GM19239 (cell line): ENCODE measurements around the gene RAB20.
"Not testable (repeated sequence)": the region's sequence is repeated elsewhere in the genome, so short reads cannot be mapped to it uniquely, and the experiment has no call there.

Experiments used
- DNase-seq: peaks from one replicate; pipeline ENCODE4 v3.0.0; 2011; ENCODE audit warnings: low spot score; ENCODE audit not compliant: insufficient read length
- FAIRE-seq: peaks from 2 replicates; lab custom pipeline; 2011; peaks lifted over from hg19 to GRCh38; lab: Jason Lieb, UNC

Gene RAB20, protein sequence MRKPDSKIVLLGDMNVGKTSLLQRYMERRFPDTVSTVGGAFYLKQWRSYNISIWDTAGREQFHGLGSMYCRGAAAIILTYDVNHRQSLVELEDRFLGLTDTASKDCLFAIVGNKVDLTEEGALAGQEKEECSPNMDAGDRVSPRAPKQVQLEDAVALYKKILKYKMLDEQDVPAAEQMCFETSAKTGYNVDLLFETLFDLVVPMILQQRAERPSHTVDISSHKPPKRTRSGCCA

DNA sequence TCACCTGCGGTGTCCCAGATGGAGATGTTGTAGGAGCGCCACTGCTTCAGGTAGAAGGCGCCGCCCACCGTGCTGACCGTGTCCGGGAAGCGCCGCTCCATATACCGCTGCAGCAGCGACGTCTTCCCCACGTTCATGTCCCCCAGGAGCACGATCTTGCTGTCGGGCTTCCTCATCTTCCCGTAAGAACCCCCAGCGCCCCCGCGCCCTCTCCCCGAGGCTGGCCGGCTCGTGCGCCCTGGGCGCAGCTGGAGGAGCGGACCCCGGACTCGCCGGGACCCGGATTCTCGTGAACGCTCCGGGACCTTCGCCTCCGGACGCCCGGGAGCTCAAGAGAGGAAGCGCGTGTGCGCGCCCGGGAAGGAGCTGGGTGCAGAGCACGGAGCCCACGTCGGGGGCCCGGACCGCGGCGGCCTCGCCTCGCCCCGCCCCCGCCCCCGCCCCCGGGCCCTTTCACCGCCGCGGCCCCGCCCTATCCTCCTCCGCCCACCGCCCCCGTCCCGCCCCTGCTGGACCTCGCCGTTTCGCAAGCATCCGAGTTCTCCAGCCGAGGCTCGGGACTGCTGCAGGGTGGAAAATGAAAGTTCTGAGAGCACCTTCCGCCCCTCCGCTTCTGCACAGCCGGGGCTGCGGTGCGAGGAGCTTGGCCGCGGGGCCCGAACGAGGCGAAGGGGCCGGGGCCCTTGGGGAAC is at the start of gene RAB20:
Gene RAB20, minus strand, starts transcription at position 379 of the 692 bp plus-strand sequence. Its CDS starts 203 bp downstream, at position 176.
- FAIRE-seq: peak; percentile 83
- DNase-seq: peak; percentile 84

DNA sequence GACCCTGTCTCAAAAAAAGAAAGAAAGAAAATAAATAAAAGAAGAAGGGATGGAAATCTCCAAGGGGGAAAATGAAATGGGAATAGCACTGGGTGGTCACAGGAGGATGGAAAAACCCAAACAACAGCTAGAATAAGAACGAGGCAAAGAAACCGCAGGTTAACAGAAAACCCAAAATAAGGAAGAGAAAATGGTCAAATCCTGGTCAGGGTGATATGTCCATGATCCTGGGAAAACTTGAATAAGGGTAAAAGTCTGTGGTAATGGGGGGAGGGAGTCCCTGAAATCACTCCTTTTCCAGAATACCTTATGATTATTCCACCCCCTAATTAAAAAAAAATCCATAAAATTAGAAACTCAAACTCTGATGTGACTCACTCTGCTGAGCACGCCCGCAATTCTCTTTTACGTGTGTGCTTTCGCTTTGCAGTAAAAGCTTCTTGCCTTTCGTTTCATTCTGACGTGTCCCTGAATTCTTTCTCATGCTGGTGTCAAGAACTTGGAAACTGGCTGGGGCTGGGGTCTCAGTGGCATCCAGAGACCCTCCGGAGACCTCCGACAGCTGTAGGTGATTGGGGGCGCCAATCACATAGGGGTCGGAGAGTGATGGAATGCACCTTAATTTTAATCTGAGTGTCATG is 49.6 kb upstream of the RAB20 start:
- peak; percentile 94 for FAIRE-seq
- peak; percentile 56 for DNase-seq

DNA sequence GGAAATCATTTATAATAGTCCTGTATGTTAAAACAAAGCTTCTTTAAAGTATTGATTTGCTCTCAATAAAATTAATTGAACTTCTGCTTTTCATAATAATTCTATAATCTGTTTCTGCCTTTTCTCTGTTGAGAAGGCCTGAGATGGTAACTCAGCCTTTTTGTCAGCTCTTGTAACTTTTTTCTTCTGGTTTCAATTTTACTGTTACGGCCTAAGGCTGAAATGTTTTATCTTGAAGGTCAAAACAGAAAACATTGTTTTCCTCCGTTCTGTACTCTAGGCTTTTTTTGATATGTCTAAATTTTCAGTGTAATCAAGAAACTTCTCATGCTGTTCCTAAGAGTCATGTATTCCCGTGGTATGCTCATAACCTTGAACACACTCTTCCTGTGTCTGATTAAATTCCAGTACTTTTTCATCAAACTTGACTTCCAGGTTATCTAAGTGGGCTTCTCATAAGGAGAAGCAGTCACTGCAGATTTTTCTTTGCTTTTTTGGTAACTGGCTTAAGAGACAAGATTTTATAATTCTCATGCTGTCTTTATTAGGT is 46.2 kb upstream of the RAB20 start:
- FAIRE-seq: peak; percentile 66
- no peak for DNase-seq

DNA sequence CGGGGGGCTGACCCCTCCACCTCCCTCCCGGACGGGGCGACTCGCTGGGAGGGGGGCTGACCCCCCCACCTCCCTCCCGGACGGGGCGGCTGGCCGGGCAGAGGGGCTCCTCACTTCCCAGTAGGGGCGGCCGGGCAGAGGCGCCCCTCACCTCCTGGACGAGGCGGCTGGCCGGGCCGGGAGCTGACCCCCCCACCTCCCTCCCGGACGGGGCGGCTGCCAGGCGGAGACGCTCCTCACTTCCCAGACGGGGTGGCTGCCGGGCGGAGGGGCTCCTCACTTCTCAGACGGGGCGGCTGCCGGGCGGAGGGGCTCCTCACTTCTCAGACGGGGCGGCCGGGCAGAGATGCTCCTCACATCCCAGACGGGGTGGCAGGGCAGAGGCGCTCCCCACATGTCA is 44.8 kb upstream of the RAB20 start:
- DNase-seq, FAIRE-seq: not testable (repeated sequence)

DNA sequence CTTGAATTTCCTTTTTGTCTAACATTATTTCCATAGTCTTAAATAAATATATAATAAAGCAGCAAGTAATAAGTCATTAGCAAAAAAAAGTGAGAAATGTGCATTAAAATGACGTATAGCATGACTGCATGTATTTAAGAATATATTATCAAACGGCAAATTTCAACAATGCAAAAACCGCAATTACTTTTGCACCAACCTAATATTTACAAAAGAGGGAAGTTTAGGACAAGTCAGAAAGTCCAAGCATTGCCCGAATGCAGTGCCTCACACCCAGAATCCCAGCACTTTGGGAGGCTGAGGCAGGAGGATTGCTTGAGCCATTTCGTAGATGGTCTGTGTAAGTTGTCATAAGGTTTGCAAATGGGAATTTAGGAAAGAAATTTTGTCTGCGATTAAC is 43.6 kb upstream of the RAB20 start:
- FAIRE-seq: no peak
- DNase-seq: no peak

DNA sequence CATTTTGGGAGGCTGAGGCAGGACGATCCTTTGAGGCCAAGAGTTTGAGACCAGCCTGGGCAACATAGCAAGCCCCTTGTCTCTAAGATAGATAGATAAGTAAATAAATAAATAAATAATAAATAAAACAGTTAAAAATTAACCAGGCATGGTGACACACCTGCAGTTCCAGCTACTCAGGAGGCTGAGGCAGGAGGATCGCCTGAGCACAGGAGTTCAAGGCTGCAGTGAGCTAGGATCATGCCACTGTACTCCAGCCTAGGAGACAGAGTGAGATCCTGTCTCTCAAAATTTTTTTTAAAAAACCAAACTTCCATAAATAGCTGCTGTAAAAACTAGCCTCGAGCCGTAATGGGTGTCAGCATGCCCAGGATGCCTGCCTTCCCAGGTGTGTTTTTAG is 39.5 kb upstream of the RAB20 start:
- no peak for FAIRE-seq
- DNase-seq: no peak

DNA sequence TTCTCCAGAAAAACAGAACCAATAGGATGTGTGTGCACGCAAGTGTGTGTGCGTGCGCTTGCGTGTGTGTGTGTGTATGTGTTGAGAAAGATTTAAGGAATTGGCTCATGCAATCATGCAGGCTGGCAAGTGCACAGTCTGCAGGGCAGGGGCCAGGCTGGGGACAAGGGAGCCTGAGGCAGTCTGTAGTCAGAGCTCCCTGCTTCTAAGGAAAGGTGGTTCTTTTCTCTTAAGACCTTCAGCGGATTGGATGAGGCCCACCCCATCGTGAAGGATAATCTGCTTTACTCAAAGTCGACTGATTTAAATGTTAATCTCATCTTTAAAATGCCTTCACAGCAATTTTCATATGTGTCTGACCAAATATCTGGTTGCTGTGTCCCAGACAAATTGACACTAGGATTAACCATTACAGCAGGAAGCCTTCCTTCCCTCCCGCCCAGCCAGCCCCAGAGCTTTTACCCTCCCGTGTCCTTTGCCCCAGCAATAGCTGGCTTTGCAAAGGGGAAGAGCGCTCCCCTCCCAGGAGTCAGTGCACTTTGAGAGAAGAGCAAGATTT is 38.8 kb upstream of the RAB20 start:
- FAIRE-seq: no peak
- DNase-seq: no peak

DNA sequence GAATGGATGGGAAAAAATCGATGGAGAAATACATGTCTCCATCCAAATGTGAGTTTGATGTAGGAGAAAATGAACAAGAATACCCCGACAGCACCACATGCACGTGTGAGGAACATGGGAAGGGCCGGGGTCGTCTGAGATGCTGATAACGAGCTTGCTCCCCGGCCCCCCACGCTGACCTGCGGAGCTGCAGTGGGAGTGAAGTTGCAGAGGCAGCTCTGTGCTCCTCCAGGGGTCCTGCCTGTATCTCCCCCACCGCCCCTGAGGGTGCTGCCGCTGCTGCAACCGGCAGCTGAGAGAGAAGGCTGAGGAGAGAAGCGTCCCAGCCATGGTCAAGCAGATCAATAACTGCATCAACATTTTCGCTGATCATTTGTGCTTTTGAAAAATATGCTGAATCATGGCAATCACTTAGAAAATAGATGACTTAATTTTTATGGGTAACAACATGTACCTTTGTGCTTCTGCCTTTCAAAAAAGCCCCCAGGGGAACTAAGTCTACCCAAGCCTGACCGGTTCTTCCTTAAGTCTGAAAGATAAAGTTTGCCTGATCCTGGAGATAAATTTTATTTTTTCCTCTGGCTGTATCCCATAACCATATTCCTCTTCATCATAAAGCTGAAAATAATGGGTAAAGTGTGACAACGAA is 35.6 kb upstream of the RAB20 start:
- DNase-seq (no peak), FAIRE-seq (no peak)

DNA sequence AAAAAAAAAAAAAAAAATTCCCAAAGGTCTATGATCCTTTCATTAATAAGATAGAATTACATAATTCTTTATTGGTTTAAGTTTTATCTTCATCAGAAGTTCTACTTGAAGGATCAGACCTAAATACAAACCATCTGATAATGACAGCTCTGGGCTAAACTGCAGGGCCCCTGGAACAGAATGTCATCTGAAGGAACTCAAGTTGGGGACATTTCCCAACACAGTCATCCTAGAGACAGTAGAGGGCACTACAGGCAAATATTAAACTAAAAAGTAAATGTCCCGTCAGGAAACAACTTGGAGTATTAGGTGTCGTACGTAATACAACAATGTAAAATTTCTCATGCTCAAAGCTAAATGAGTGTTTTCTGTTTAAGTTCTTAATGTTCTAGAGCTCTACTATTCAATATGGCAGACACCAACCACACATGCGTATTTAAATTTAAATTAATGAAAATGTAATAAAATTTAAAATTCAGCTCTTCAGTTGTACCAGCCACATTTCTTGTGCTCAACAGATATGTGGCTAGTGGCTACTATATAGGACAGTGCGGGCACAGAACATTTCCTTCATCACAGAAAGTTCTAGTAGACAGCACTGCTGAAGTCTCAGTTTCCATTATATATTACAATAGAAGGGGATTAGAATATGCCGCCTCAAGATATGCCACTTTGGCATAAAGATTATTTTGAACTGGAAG is 32.1 kb upstream of the RAB20 start:
- peak; percentile 98 for FAIRE-seq

DNA sequence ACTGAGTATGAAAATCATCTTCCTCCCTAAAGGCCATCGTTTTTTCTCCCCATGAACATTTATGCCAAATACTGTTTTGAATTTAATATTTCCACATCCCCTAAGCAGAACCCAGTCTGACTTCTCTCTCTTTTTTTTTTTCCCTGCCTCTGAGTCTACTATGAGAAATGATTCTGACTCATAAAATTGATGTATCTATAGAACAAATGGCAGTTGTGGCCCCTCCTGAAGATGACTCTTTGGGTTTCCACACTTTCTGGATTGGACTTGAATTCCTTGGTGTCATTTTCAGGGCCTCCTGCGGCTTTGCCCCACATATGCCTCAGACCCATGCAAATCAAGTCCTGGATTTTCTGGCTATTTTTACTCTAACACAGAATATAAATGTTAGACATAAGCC is 31.1 kb upstream of the RAB20 start:
- DNase-seq (no peak), FAIRE-seq (no peak)

More for the DNA sequence above, 32.1 kb upstream of the RAB20 start:
- DNase-seq: peak; percentile 63

DNA sequence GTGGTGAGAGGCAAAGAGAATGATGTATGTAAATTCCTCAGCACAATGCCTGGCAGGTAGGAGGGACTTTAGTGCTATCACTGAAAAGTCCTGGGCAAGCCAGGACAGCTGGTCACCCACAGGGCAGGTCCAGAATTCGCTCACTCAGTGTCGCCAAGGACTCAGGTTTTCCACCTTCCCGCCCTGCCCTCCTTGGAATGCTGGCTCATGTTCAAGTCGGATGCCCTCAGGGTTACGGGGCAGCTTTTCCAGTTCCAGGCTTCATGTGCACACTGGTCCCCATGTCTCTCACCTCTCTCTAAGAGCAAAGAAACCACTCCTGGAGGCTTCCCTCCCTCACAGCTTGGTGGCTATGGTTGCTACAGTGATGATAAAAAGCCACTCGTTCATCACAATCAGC is 29.1 kb upstream of the RAB20 start:
- FAIRE-seq (no peak), DNase-seq (no peak)

DNA sequence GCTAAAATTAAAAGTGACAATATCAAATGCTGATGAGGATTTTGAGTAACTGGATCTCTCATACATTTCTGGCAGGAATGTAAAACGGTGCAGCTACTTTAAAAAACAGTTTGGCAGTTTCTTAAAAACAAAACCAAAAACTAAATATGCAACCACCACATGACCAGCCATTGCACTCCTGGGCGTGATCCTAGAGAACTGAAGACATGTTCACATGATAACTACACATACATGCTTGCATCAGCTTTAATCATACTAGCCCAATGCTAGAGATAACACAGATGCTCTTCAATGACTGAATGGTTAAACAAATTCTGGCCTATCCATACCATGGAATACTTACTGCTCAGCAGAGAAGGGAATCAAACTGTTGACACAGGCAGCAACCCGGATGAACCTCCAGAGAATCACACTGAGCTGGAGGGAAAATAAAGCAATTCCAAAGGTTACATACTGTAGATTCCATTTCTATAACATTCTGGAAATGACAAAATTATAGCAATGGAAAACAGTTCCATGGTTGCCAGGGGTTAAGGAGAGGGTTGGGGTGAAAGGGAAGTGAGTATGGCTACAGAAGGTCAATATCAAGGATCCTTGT is 28.4 kb upstream of the RAB20 start:
- DNase-seq (no peak), FAIRE-seq (no peak)

DNA sequence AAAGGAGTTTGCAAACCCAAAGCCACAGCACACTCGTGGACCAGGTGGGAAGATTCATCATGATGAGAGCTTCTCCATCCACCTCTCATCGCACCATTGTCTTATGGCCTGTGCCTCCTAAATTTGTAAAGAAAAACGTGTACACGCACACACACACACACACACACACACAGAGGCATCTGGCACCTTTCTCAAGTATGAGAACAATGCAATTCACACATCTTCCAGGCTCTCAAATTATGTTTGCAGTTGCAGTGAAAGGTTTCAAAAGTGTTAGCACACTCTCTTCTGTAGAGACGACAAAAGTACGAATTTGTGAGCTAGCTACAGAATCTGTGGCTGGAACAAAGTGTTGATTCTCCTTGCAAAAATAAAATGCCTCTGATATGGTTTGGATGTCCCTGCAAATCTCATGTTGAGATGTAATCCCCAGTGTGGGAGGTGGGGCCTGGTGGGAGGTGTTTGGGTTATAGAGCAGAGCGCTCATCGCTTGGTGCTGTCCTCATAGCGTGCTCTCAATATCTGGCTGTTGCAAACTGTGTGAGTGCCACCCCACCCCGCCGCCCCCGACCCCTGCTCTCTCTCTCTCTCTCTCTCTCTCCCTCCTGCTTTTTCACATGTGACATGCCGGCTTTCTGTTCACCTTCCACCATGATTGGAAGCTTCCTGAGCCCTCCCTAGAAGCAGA is 21.8 kb upstream of the RAB20 start:
- FAIRE-seq (no peak), DNase-seq (no peak)

DNA sequence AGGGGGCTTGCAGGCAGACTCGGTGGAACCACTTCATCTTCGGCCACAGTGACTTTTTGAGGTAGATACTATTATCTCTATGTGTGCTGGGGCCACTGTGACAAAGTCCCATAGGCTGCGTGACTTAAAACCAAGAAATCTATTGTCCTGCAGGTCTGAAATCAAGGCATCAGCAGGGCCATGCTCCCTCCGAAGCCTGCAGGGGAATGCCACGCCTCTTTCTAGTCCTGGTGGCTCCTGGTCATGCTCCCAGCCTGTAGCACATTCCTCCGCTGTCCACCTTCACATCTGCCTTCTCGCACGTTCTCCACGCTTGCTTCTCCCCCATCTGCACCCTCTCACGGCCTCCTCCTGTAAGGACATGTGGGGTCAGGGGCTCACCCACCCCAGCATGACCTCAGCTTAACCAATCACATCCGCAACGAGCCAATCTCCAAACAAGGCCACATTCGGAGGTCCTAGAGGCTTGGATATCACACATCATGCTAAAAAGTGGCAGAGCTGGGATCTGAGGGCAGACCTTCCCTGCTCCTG is 21.0 kb upstream of the RAB20 start:
- DNase-seq (no peak), FAIRE-seq (no peak)

DNA sequence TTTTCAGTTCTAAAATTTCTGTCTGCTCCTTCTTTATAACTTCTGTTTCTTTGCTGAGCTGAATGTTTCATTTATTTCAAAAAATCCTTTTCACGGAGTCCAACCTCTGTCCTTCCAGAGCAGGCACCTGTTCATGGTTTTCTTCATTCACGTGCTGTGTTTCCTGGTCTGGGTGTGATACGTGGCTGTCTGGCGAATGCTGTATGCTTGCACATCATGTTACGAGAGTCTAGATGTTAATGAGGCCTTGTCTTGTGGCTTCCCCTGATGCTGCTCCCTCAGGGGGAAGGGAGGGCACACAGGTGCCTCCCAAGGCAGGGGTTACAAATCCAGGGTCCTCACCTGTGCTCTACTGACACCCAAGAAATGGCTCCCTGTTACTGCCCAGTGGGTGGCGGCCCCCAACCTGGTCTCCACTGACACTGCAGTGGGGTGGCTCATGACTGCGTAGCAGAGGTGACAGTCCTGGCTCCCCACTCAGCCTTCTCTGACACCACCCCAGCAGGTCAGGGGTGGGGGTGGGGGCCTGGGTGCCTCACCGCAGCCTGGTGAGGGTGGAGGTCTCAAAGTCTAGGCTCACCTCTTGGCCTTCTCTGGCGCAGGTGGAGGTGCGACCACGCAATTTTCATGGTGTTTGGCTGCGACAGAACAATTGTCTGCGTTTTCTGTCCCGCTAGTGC is 20.1 kb upstream of the RAB20 start:
- DNase-seq: no peak
- no peak for FAIRE-seq

DNA sequence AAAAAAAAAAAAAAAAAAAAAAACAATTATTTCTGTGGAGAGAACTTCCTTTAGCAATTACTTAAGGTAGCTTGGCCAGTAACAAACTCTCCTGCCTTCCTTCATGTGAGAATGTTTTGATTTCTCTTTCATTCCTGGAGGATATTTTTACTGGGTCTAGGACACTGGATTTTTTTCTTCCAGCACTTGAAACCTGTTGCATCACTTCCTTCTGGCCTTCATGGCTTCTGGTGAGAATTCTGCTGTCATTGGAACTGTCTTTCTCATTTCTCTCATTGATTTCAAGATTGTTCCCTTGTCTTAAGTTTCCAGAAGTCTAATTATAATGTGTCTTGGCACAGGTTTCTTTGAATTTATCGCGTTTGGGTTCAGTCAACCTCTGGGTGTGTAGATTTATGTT is 19.3 kb upstream of the RAB20 start:
- FAIRE-seq (no peak), DNase-seq (no peak)

DNA sequence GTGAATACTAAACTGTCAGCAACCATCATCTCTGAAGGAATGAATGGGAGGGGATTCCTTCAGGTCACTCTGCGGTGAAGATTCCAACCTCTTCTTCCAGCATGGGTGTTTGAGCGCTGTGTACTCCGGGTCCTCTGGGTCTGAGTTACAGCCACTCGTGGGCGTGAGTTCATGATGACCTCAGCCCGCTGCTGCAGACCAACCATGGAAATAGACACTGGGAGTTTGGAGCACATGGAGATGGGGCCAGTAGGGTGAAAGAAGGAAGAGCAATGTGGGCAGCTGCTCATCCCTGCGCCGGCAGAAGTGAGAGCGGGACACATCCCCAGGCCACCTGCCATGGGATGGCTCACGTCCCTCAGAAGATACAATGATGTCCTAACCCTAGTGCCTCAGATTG is 16.8 kb upstream of the RAB20 start:
- no peak for FAIRE-seq

More for the DNA sequence above, 16.8 kb upstream of the RAB20 start:
- DNase-seq: no peak
